GM18505 (cell line): Measurements from ENCODE around the gene HSPE1.
"Not testable (repeated sequence)": the region's sequence is repeated elsewhere in the genome, so short reads cannot be mapped to it uniquely, and the experiment has no call there.

Experiments
- ATAC-seq: cut with Tn5 transposase; IDR thresholded peaks from one replicate; pipeline ENCODE4 v1.9.1; 2021; ENCODE audit not compliant: unreplicated experiment
- POLR2A ChIP-seq: IDR thresholded peaks from 4 replicates; pipeline ENCODE4 v1.6.1; 2011; ENCODE audit warnings: borderline replicate concordance; ENCODE audit not compliant: insufficient read depth, insufficient read length; ENCODE audit errors: extremely low read depth

HSPE1 gene

DNA sequence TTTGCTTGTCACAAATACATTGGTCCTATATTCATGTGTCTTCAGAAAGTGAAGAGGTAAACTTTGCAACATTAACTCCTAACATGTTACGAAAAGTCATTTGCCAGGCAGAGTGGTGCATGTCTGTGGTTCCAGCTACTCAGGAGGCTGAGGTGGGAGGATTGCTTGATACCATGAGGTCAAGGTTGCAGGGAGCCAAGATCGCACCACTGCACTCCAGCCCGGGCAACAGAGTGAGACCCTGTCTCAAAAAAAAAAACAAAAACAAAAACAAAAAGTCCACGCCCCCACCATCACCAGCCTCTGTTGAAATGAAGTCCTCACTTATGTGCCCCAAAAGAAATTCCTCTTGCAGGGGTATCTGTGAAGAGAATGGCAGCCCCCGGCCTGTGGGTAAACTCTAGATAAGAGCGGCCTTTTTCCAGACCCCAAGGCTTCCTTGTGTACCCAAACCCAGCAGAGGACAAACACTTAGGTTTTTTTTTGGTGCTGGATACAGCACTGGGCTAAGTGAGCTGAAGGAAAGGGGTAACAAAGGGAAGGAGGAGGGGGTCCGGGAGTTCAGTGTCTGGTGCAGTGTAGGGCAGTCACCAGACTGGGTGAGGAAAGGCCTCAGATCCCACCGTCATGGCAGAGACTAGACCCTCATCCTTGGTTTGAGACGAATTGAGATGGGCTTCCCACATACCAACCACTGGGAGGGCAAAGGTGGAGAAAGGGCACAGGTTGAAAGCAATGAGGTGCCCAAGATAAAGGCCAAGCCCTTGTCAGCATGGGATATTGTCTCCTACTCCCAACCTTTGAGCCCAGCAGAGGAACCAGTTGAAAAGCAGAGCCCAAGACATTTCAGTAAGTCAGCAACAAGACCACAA is 19.8 kb upstream of the HSPE1 start:
- ATAC-seq, result no peak
- no peak for TF ChIP-seq POLR2A

GRCh38 chr2:197484248-197484647 is 15.9 kb upstream of the HSPE1 start:
- not testable (repeated sequence) for ATAC-seq

- ATAC-seq, result no peak
- TF ChIP-seq POLR2A, result no peak
Observed at GRCh38 chr2:197486175-197486574, 14.0 kb upstream of the HSPE1 start.

- no peak for TF ChIP-seq POLR2A
- no peak for ATAC-seq
Observed at GRCh38 chr2:197487385-197487784, 12.8 kb upstream of the HSPE1 start.

DNA sequence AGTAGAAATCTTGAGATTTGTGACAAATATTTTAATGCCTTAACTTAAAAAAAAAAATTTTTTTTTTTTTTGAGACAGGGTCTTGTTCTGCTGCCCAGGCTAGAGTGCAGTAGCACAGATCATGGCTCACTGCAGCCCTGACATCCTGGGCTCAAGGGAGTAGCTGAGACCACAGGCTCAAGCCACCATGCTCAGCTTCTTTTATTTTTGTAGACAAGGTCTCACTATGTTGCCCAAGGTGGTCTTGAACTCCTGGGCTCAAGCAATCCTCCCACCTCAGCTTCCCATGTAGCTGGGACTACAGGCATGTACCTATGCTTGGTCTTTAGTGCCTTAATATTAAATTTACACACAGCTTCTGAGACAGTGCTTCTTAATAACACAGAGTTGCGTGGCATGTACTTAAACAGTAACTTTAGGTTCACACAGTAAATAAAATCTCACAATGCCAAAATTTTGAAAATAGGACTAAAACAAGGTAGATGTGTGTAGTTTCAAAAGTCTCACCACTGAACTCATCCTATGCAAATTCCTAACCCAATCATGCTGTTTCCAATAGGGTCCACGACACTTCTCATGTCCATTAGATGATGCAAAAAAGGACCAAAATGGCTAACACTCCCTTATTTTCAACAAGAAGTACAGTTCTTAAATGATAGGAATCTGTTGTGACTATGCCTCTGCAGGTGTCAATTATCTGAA is 4.6 kb upstream of the HSPE1 start:
- TF ChIP-seq POLR2A, result no peak
- ATAC-seq, result no peak

GRCh38 chr2:197496695-197497094 is 3.5 kb upstream of the HSPE1 start:
- TF ChIP-seq POLR2A, result no peak
- no peak for ATAC-seq

DNA sequence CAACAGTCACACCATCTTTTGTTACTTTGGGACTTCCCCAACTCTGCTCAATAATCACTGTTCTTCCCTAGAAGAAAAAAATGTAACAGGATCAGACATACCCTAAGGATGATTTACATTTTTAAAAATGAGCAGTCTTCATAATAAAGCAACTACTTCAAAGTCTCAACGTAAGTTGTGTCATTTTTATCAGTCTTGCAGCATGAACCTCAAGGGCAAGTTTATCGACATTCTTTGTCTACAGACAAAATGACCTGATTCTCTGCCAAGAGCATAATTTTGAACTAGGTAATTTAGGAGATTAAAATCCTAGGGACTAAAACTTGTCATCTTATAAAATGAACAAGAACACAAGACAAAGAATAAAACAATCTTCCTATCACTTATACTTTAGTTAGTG is 2.9 kb upstream of the HSPE1 start:
- no peak for TF ChIP-seq POLR2A
- no peak for ATAC-seq

GRCh38 chr2:197498235-197498936 is 1.8 kb upstream of the HSPE1 start:
- no peak for ATAC-seq
- TF ChIP-seq POLR2A, result no peak

DNA sequence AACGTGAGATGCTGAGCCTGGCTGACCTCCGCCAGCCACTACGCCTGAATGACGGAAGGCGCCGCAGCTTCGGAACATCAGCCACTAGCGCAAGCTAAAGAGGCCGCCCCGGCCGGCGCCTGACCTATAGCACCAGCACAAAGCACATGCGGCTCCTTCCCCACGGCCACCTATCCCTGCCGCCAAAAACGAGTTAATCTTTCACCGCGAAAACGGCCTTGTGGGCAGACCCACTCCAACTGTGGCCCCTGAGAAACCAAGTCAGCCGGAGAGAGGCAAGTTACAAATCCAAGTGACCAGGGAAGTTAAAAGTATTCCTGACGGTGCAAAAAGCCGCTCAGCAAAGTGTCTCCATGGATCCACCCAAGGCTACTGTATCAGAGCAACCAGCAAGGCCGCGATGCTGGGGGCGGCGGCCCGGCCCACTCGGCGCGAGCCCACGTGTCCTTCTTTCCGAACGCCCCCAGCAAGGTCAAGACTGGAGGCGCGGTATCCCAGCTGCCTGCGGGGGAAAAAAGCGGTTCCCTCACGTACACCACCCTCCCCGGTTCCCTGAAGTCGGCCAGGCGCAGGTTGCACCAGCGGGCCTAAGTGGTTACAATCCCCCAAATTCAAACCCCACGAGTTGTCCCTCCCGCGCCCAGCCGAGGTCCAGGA is 1.1 kb upstream of the HSPE1 start:
- no peak for TF ChIP-seq POLR2A
- ATAC-seq, result peak; percentile 3

DNA sequence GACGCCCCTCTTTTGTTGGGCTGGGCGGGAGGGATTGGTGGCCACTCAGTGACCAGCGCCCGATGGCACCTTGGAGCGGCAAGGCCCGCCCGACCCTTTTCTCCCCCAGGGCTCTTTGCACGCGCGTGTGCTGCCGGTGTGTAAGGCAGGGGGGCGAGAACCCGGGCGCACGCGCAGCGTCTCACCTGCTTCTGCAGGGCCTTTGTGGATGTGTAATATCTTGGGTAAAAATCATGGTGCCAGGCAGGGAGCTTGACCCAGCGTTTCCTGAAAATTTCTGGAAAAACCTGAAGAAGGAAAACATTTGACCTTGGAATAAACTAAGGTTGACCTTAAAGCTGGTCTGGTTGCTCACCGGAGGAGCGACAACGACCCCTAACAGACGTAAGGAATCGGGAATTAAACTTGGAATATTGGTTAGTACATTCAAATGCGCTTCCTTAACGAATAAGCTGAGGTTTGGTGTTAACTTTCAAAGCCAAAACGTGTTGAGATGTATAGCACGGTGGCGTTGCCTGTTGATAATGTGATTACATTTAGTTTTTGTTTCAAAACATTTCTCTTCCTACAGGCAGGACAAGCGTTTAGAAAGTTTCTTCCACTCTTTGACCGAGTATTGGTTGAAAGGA is 438 bp downstream of the HSPE1 start:
- no peak for TF ChIP-seq POLR2A
- peak; percentile 5 for ATAC-seq

DNA sequence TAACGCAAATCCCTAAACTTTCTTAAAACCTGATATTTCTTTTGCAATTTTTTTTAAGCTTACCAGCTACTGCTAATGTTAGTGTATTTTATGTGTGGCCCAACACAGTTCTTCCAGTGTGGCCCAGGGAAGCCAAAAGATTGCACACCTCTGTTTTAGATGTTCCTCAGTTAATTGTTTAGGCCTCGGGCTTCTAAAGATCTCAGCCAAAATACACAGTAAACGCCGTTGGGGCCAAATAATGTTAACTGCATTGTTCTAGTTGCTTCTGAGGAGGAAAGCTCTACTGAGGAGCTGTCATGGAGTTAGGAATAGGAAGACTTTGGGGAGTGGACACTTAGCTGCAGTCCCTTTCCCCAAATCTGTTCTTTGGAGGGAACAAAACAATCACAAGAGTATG is 2.0 kb downstream of the HSPE1 start:
- TF ChIP-seq POLR2A, result no peak
- no peak for ATAC-seq

GRCh38 chr2:197502685-197503084 is 2.5 kb downstream of the HSPE1 start:
- TF ChIP-seq POLR2A, result no peak
- ATAC-seq, result no peak

GRCh38 chr2:197504000-197504399 is 3.8 kb downstream of the HSPE1 start:
- no peak for TF ChIP-seq POLR2A
- no peak for ATAC-seq
